ENCODE results near the gene TBC1D20. TPM values are rescaled to one million over a fixed set of nuclear protein-coding genes. Genes with fewer than 3 reads are reported as not detected.

TBC1D20 gene
- total and polyA plus RNA-seq, 7 experiments from 2014 or later: 19.9 to 45.7 (median 26.6) TPM

- no peaks in the 10 kb centered on the region for H3K9me3 ChIP-seq (ENCODE audit: control insufficient read depth in 2 of 3, low read length in 3 of 3)
- H3K4me3 ChIP-seq (ENCODE audit: low read length): no peak overlapping the region
- H3K27me3 ChIP-seq (ENCODE audit: control insufficient read depth in 2 of 2, insufficient read depth in 2 of 2, low read length in 2 of 2): no peaks in the 10 kb centered on the region
- peaks cover 8 to 23% (median 20%) of the 10 kb centered on the region in 7 donors for H3K4me1 Mint-ChIP-seq
- peak overlapping the region in 1 of 9 donors; percentile 25 for H3K27ac Mint-ChIP-seq
- H3K27ac ChIP-seq (ENCODE audit: low read depth, low read length): no peak overlapping the region
- DNase-seq: no peak
- intact Hi-C loops (cut with micrococcal nuclease): loop anchor here in 1 of 2 donors (10.0 kb wide), 1 partner anchor 171 kb away; the partner anchor contains the start of gene SRXN1
- no peaks in the 10 kb centered on the region for H3K9me3 Mint-ChIP-seq
- no peak for ATAC-seq
- POLR2A ChIA-PET: no interaction called here
- H3K27me3 Mint-ChIP-seq: no peaks in the 10 kb centered on the region
- H3K36me3 Mint-ChIP-seq: peaks cover 0 to 54% (median 18%) of the 10 kb centered on the region in 5 donors
- H3K36me3 ChIP-seq (ENCODE audit: control insufficient read depth in 2 of 3, insufficient read depth in 3 of 3, low read length in 3 of 3): peaks cover 8 to 66% (median 10%) of the 10 kb centered on the region in 3 experiments
- CTCF ChIA-PET: interaction anchor here (0.7 to 1.1 kb wide), 2 partner anchors 10 to 134 kb away, joined by 3 to 4 read pairs; no protein-coding TSS in a partner anchor
- peaks cover 0 to 6% of the 10 kb centered on the region in 2 donors for H3K4me1 ChIP-seq (ENCODE audit: control insufficient read depth in 2 of 2, insufficient read depth in 2 of 2, low read length in 2 of 2)
- no peak overlapping the region for H3K4me3 Mint-ChIP-seq
These were observed 21.7 kb upstream of the TBC1D20 start for GRCh38 chr20:483815-484644.

GRCh38 chr20:481167-481566 lies 18.8 kb upstream of the TBC1D20 start:
- no peak overlapping the region for H3K4me3 ChIP-seq (ENCODE audit: low read length)
- ChIA-PET CTCF (interaction anchor here (7.3 kb wide), 1 partner anchor 127 kb away, joined by 74 read pairs; no protein-coding TSS in a partner anchor), POLR2A (no interaction called here)
- no peaks in the 10 kb centered on the region for H3K9me3 ChIP-seq (ENCODE audit: control insufficient read depth in 2 of 3, low read length in 3 of 3)
- H3K27me3 ChIP-seq (ENCODE audit: control insufficient read depth in 2 of 2, insufficient read depth in 2 of 2, low read length in 2 of 2): no peaks in the 10 kb centered on the region
- Mint-ChIP-seq H3K27ac (peak overlapping the region in 4 of 9 donors; percentile 21 to 62 (median 28)), H3K27me3 (no peaks in the 10 kb centered on the region), H3K36me3 (peaks cover 0 to 41% (median 10%) of the 10 kb centered on the region in 5 donors), H3K4me3 (no peak overlapping the region), H3K4me1 (peaks cover 8 to 27% (median 24%) of the 10 kb centered on the region in 7 donors), H3K9me3 (no peaks in the 10 kb centered on the region)
- no peak overlapping the region for H3K27ac ChIP-seq (ENCODE audit: low read depth, low read length)
- peaks cover 0 to 6% of the 10 kb centered on the region in 2 donors for H3K4me1 ChIP-seq (ENCODE audit: control insufficient read depth in 2 of 2, insufficient read depth in 2 of 2, low read length in 2 of 2)
- DNase-seq: peak in 4 of 9 donors; percentile 0 to 19 (median 12)
- peaks cover 0 to 37% (median 4%) of the 10 kb centered on the region in 3 experiments for H3K36me3 ChIP-seq (ENCODE audit: control insufficient read depth in 2 of 3, insufficient read depth in 3 of 3, low read length in 3 of 3)
- intact Hi-C loops (cut with micrococcal nuclease): loop anchor here in 1 of 2 donors (10.0 kb wide), 1 partner anchor 174 kb away; the partner anchor contains the start of gene SRXN1
- ATAC-seq: no peak

GRCh38 chr20:480044-480443 lies 17.7 kb upstream of the TBC1D20 start:
- ATAC-seq: no peak
- peaks cover 0 to 32% (median 10%) of the 10 kb centered on the region in 5 donors for H3K36me3 Mint-ChIP-seq
- POLR2A ChIA-PET: no interaction called here

GRCh38 chr20:479487-479886 lies 17.2 kb upstream of the TBC1D20 start:
- no peaks in the 10 kb centered on the region for H3K9me3 ChIP-seq (ENCODE audit: control insufficient read depth in 2 of 3, low read length in 3 of 3)
- H3K4me3 ChIP-seq (ENCODE audit: low read length): no peak overlapping the region
- peaks cover 0 to 6% of the 10 kb centered on the region in 2 donors for H3K4me1 ChIP-seq (ENCODE audit: control insufficient read depth in 2 of 2, insufficient read depth in 2 of 2, low read length in 2 of 2)
- no peaks in the 10 kb centered on the region for H3K9me3 Mint-ChIP-seq
- peaks cover 8 to 27% (median 24%) of the 10 kb centered on the region in 7 donors for H3K4me1 Mint-ChIP-seq
- CTCF ChIA-PET: interaction anchor here (0.7 to 7.3 kb wide), 3 partner anchors 113 to 182 kb away, joined by 3 to 74 read pairs (median 4); no protein-coding TSS in a partner anchor
- intact Hi-C loops (cut with micrococcal nuclease): loop anchor here (1.0 to 2.0 kb wide), 8 partner anchors 17 to 125 kb away; partner anchors contain the start of genes TBC1D20 (in 2 of the 2) and RBCK1 (in 1 of the 2)
- H3K27me3 Mint-ChIP-seq: no peaks in the 10 kb centered on the region
- H3K27ac Mint-ChIP-seq: peak overlapping the region in 3 of 9 donors; percentile 17 to 47 (median 40)
- POLR2A ChIA-PET: interaction anchor here (1.0 to 1.4 kb wide), 2 partner anchors 73 to 125 kb away, joined by 4 to 5 read pairs; no protein-coding TSS in a partner anchor
- peaks cover 0 to 28% (median 10%) of the 10 kb centered on the region in 5 donors for H3K36me3 Mint-ChIP-seq
- ATAC-seq (no peak), DNase-seq (no peak)
- no peak overlapping the region for H3K27ac ChIP-seq (ENCODE audit: low read depth, low read length)
- no peaks in the 10 kb centered on the region for H3K27me3 ChIP-seq (ENCODE audit: control insufficient read depth in 2 of 2, insufficient read depth in 2 of 2, low read length in 2 of 2)
- H3K36me3 ChIP-seq (ENCODE audit: control insufficient read depth in 2 of 3, insufficient read depth in 3 of 3, low read length in 3 of 3): peaks cover 0 to 26% (median 4%) of the 10 kb centered on the region in 3 experiments
- H3K4me3 Mint-ChIP-seq: no peak overlapping the region

More at GRCh38 chr20:480044-480443, 17.7 kb upstream of the TBC1D20 start:
- H3K27ac Mint-ChIP-seq: peak overlapping the region in 1 of 9 donors; percentile 18
- DNase-seq: no peak
- CTCF ChIA-PET: interaction anchor here (0.7 to 7.3 kb wide), 3 partner anchors 113 to 182 kb away, joined by 3 to 74 read pairs (median 4); no protein-coding TSS in a partner anchor
- H3K4me3 ChIP-seq (ENCODE audit: low read length): no peak overlapping the region
- peaks cover 0 to 6% of the 10 kb centered on the region in 2 donors for H3K4me1 ChIP-seq (ENCODE audit: control insufficient read depth in 2 of 2, insufficient read depth in 2 of 2, low read length in 2 of 2)
- H3K4me3 Mint-ChIP-seq: no peak overlapping the region
- intact Hi-C loops (cut with micrococcal nuclease): loop anchor here in 1 of 2 donors (10.0 kb wide), 1 partner anchor 175 kb away; the partner anchor contains the start of gene SRXN1
- no peaks in the 10 kb centered on the region for H3K27me3 ChIP-seq (ENCODE audit: control insufficient read depth in 2 of 2, insufficient read depth in 2 of 2, low read length in 2 of 2)
- H3K27ac ChIP-seq (ENCODE audit: low read depth, low read length): no peak overlapping the region
- no peaks in the 10 kb centered on the region for H3K9me3 ChIP-seq (ENCODE audit: control insufficient read depth in 2 of 3, low read length in 3 of 3)
- no peaks in the 10 kb centered on the region for H3K27me3 Mint-ChIP-seq
- H3K9me3 Mint-ChIP-seq: no peaks in the 10 kb centered on the region
- H3K4me1 Mint-ChIP-seq: peaks cover 8 to 27% (median 24%) of the 10 kb centered on the region in 7 donors
- H3K36me3 ChIP-seq (ENCODE audit: control insufficient read depth in 2 of 3, insufficient read depth in 3 of 3, low read length in 3 of 3): peaks cover 0 to 26% (median 4%) of the 10 kb centered on the region in 3 experiments

- ChIA-PET CTCF (interaction anchor here (0.7 to 7.3 kb wide), 3 partner anchors 71 to 125 kb away, joined by 3 to 74 read pairs (median 4); no protein-coding TSS in a partner anchor), POLR2A (interaction anchor here (1.0 to 1.4 kb wide), 2 partner anchors 72 to 125 kb away, joined by 4 to 5 read pairs; no protein-coding TSS in a partner anchor)
- Mint-ChIP-seq H3K27me3 (no peaks in the 10 kb centered on the region), H3K36me3 (peaks cover 0 to 23% (median 10%) of the 10 kb centered on the region in 5 donors), H3K4me3 (no peak overlapping the region), H3K27ac (peak overlapping the region in 7 of 9 donors; percentile 27 to 82 (median 56)), H3K4me1 (peaks cover 8 to 27% (median 24%) of the 10 kb centered on the region in 7 donors), H3K9me3 (no peaks in the 10 kb centered on the region)
- peaks cover 0 to 6% of the 10 kb centered on the region in 2 donors for H3K4me1 ChIP-seq (ENCODE audit: control insufficient read depth in 2 of 2, insufficient read depth in 2 of 2, low read length in 2 of 2)
- peak; percentile 84 for ATAC-seq
- H3K27me3 ChIP-seq (ENCODE audit: control insufficient read depth in 2 of 2, insufficient read depth in 2 of 2, low read length in 2 of 2): no peaks in the 10 kb centered on the region
- H3K27ac ChIP-seq (ENCODE audit: low read depth, low read length): no peak overlapping the region
- peak in 7 of 9 donors; percentile 45 to 75 (median 68) for DNase-seq
- H3K9me3 ChIP-seq (ENCODE audit: control insufficient read depth in 2 of 3, low read length in 3 of 3): no peaks in the 10 kb centered on the region
- H3K36me3 ChIP-seq (ENCODE audit: control insufficient read depth in 2 of 3, insufficient read depth in 3 of 3, low read length in 3 of 3): peaks cover 0 to 23% (median 4%) of the 10 kb centered on the region in 3 experiments
- intact Hi-C loops (cut with micrococcal nuclease): loop anchor here (1.0 to 2.0 kb wide), 8 partner anchors 17 to 125 kb away; partner anchors contain the start of genes TBC1D20 (in 2 of the 2) and RBCK1 (in 1 of the 2)
- no peak overlapping the region for H3K4me3 ChIP-seq (ENCODE audit: low read length)
These were observed 16.7 kb upstream of the TBC1D20 start for GRCh38 chr20:478949-479429.
